ENCODE measurements around the gene PRDM16. TPM values are rescaled to one million over a fixed set of nuclear protein-coding genes. Genes with fewer than 3 reads are reported as not detected.
A peak's percentile ranks its signal among the peaks of the same experiment; 100 is the strongest.

The PRDM16 gene
- total RNA-seq, 1 experiment from 2014 or later = 0.04 TPM

GRCh38 chr1:3306583-3307291 lies 237.7 kb downstream of the PRDM16 start:
- CTCF ChIA-PET = no interaction called here

GRCh38 chr1:3307359-3307758 lies 238.4 kb downstream of the PRDM16 start:
- Histone ChIP-seq H4K20me1 (ENCODE audit: low read length) (no peaks in the 10 kb centered on the region), H3F3A (ENCODE audit: low read length, unreplicated experiment) (no peaks in the 10 kb centered on the region), H3K4me2 (ENCODE audit: low read length) (no peak overlapping the region), H3K79me2 (ENCODE audit: low read length) (no peaks in the 10 kb centered on the region), H3K36me3 (ENCODE audit: low read depth, low read length) (no peaks in the 10 kb centered on the region), H2AFZ (ENCODE audit: low read length) (no peak overlapping the region), H3K27me3 (ENCODE audit: low read length) (peaks cover 52% of the 10 kb centered on the region), H3K9me2 (replicated peaks; ENCODE audit: low read length) (no peaks in the 10 kb centered on the region), H3K9ac (ENCODE audit: low read length) (no peak overlapping the region), H3K9me3 (ENCODE audit: low read length) (no peaks in the 10 kb centered on the region), H3K4me1 (ENCODE audit: insufficient read depth, low read length) (peaks cover 9% of the 10 kb centered on the region), H3K27ac (ENCODE audit: low read length) (no peak overlapping the region), H3K4me3 (ENCODE audit: low read length) (no peak overlapping the region)
- ChIA-PET POLR2A (ENCODE audit: unreplicated experiment) (no interaction called here), CTCF (no interaction called here)
- ATAC-seq (no peak), DNase-seq (no peak)
- TF ChIP-seq CTCF (conservative IDR thresholded peaks at IDR 0.05; ENCODE audit: low read depth, low read length) = no peak
- TF ChIP-seq EZH2 (IDR thresholded peaks at IDR 0.05; ENCODE audit: low read length, unreplicated experiment) = no peak
- TF ChIP-seq EZH2phosphoT487 (IDR thresholded peaks at IDR 0.05; ENCODE audit: borderline replicate concordance, low read length) = no peak
- intact Hi-C loops (cut with micrococcal nuclease) = no loop called here
- BruUV-seq (replicated peaks) = no TSS peak

More at GRCh38 chr1:3306583-3307291, 237.7 kb downstream of the PRDM16 start:
- H3K36me3 ChIP-seq (ENCODE audit: low read depth, low read length) = no peaks in the 10 kb centered on the region
- peak; percentile 48; the same call in 1 of the 2 replicates for ATAC-seq
- no peak overlapping the region for H3K4me2 ChIP-seq (ENCODE audit: low read length)
- no peaks in the 10 kb centered on the region for H3K79me2 ChIP-seq (ENCODE audit: low read length)
- intact Hi-C loops (cut with micrococcal nuclease) = no loop called here
- H3K27ac ChIP-seq (ENCODE audit: low read length) = no peak overlapping the region
- no peak for TF ChIP-seq CTCF (conservative IDR thresholded peaks at IDR 0.05; ENCODE audit: low read depth, low read length)
- TF ChIP-seq EZH2 (IDR thresholded peaks at IDR 0.05; ENCODE audit: low read length, unreplicated experiment) = no peak
- TF ChIP-seq EZH2phosphoT487 (IDR thresholded peaks at IDR 0.05; ENCODE audit: borderline replicate concordance, low read length) = no peak
- H3K9me2 ChIP-seq (replicated peaks; ENCODE audit: low read length) = no peaks in the 10 kb centered on the region
- H3K9ac ChIP-seq (ENCODE audit: low read length) = no peak overlapping the region
- no peak overlapping the region for H3K4me3 ChIP-seq (ENCODE audit: low read length)
- H4K20me1 ChIP-seq (ENCODE audit: low read length) = no peaks in the 10 kb centered on the region
- H2AFZ ChIP-seq (ENCODE audit: low read length) = no peak overlapping the region
- peaks cover 58% of the 10 kb centered on the region for H3K27me3 ChIP-seq (ENCODE audit: low read length)
- H3K9me3 ChIP-seq (ENCODE audit: low read length) = no peaks in the 10 kb centered on the region
- DNase-seq = peak; percentile 37
- H3K4me1 ChIP-seq (ENCODE audit: insufficient read depth, low read length) = peaks cover 9% of the 10 kb centered on the region
- POLR2A ChIA-PET (ENCODE audit: unreplicated experiment) = interaction anchor here (0.6 kb wide), 1 partner anchor 25 kb away, joined by 4 read pairs; no protein-coding TSS in a partner anchor
- no peaks in the 10 kb centered on the region for H3F3A ChIP-seq (ENCODE audit: low read length, unreplicated experiment)
- BruUV-seq (replicated peaks) = no TSS peak

GRCh38 chr1:3308053-3308452 lies 239.1 kb downstream of the PRDM16 start:
- DNase-seq (no peak), ATAC-seq (no peak)
- no peak overlapping the region for H3K4me2 ChIP-seq (ENCODE audit: low read length)
- no peaks in the 10 kb centered on the region for H4K20me1 ChIP-seq (ENCODE audit: low read length)
- no peak overlapping the region for H3K4me3 ChIP-seq (ENCODE audit: low read length)
- H2AFZ ChIP-seq (ENCODE audit: low read length) = no peak overlapping the region
- TF ChIP-seq EZH2 (IDR thresholded peaks at IDR 0.05; ENCODE audit: low read length, unreplicated experiment) (no peak), EZH2phosphoT487 (IDR thresholded peaks at IDR 0.05; ENCODE audit: borderline replicate concordance, low read length) (no peak), CTCF (conservative IDR thresholded peaks at IDR 0.05; ENCODE audit: low read depth, low read length) (no peak)
- no peaks in the 10 kb centered on the region for H3F3A ChIP-seq (ENCODE audit: low read length, unreplicated experiment)
- no peak overlapping the region for H3K9ac ChIP-seq (ENCODE audit: low read length)
- peaks cover 46% of the 10 kb centered on the region for H3K27me3 ChIP-seq (ENCODE audit: low read length)
- H3K79me2 ChIP-seq (ENCODE audit: low read length) = no peaks in the 10 kb centered on the region
- ChIA-PET POLR2A (ENCODE audit: unreplicated experiment) (no interaction called here), CTCF (no interaction called here)
- intact Hi-C loops (cut with micrococcal nuclease) = no loop called here
- no peaks in the 10 kb centered on the region for H3K36me3 ChIP-seq (ENCODE audit: low read depth, low read length)
- no peak overlapping the region for H3K27ac ChIP-seq (ENCODE audit: low read length)
- peaks cover 13% of the 10 kb centered on the region for H3K4me1 ChIP-seq (ENCODE audit: insufficient read depth, low read length)
- H3K9me2 ChIP-seq (replicated peaks; ENCODE audit: low read length) = no peaks in the 10 kb centered on the region
- BruUV-seq (replicated peaks) = no TSS peak
- no peaks in the 10 kb centered on the region for H3K9me3 ChIP-seq (ENCODE audit: low read length)
